Activated B cell treated with CpG ODN at 0.5 μM for 24 hours (primary cell): ENCODE data around the gene DST. TPM values are rescaled to one million over a fixed set of nuclear protein-coding genes. Genes with fewer than 3 reads are reported as not detected.

Source experiments
- ATAC-seq: fragments of 200-7000 bp; cut with Tn5 transposase; one replicate; pipeline ENCODE4 v1.10.0; 2021; ENCODE audit warnings: low read depth, mild to moderate bottlenecking, moderate library complexity
- CTCF ChIA-PET: fragments of 350-600 bp; sonication (Branson Sonifier 250); formaldehyde crosslinking; loops from one replicate; lab custom pipeline; 2021; ENCODE audit warnings: antibody characterized with exemption; lab: Charles Lee
- POLR2A ChIA-PET: fragments of 350-600 bp; sonication (Branson Sonifier 250); formaldehyde crosslinking; loops from one replicate; lab custom pipeline; 2021; ENCODE audit warnings: antibody characterized with exemption; lab: Charles Lee
- DNase-seq: peaks from one replicate; pipeline ENCODE4 v3.0.0; 2022
- H3K27ac Mint-ChIP-seq: one replicate; pipeline ENCODE4 v1.8.0; 2020; ENCODE audit warnings: mixed read lengths
- H3K27me3 Mint-ChIP-seq: one replicate; pipeline ENCODE4 v1.8.0; 2021; ENCODE audit warnings: mixed read lengths
- H3K36me3 Mint-ChIP-seq: one replicate; pipeline ENCODE4 v1.8.0; 2021; ENCODE audit warnings: low read depth, mixed read lengths
- H3K4me1 Mint-ChIP-seq: one replicate; pipeline ENCODE4 v1.8.0; 2021; ENCODE audit warnings: mixed read lengths
- H3K4me3 Mint-ChIP-seq: one replicate; pipeline ENCODE4 v1.8.0; 2020; ENCODE audit warnings: mild to moderate bottlenecking, mixed read lengths
- H3K9me3 Mint-ChIP-seq: one replicate; pipeline ENCODE4 v1.8.0; 2020; ENCODE audit warnings: mixed read lengths
- intact Hi-C: fragments of 100-400 bp; cut with micrococcal nuclease; formaldehyde crosslinking; loops from one replicate; pipeline ENCODE4 v1.15.1; 2024
- total RNA-seq: library from RNA; stranded (reverse); gene quantifications from 2 replicates; pipeline ENCODE4 v1.2.3, GENCODE V29; 2022
- TF ChIP-seq, protein P1 (sequence below): fragments of 200-600 bp; IDR thresholded peaks from one replicate; pipeline ENCODE4 v1.8.0; 2022; ENCODE audit warnings: antibody characterized with exemption, mild to moderate bottlenecking

The DST gene
- total RNA-seq, 1 donor from 2014 or later, result 1.3 TPM

DNA sequence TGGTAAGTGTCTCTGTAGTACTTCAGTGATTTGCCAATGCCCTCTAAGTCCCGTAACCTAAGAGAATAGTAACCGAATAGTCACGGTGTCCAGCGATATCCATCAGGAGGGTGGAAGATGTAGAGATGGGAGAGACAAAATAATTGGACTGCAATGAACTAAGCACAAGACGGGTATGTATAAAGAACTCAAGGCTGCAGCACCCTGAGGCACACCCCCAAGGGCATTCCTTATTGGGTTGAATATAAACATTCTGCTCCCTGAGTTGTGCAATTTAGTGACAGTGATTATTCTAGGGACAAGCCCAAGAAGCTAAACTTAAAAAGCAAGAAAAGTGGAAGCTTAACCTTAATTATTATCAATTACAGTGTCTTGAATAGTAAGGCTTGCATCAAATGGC is 14.6 kb downstream of the DST start:
- Mint-ChIP-seq H3K4me1 (no peaks in the 10 kb centered on the region), H3K36me3 (no peaks in the 10 kb centered on the region), H3K27me3 (no peaks in the 10 kb centered on the region), H3K4me3 (no peak overlapping the region), H3K27ac (no peak overlapping the region), H3K9me3 (no peaks in the 10 kb centered on the region)
- ChIA-PET CTCF (no interaction called here), POLR2A (no interaction called here)
- TF ChIP-seq, protein P1, sequence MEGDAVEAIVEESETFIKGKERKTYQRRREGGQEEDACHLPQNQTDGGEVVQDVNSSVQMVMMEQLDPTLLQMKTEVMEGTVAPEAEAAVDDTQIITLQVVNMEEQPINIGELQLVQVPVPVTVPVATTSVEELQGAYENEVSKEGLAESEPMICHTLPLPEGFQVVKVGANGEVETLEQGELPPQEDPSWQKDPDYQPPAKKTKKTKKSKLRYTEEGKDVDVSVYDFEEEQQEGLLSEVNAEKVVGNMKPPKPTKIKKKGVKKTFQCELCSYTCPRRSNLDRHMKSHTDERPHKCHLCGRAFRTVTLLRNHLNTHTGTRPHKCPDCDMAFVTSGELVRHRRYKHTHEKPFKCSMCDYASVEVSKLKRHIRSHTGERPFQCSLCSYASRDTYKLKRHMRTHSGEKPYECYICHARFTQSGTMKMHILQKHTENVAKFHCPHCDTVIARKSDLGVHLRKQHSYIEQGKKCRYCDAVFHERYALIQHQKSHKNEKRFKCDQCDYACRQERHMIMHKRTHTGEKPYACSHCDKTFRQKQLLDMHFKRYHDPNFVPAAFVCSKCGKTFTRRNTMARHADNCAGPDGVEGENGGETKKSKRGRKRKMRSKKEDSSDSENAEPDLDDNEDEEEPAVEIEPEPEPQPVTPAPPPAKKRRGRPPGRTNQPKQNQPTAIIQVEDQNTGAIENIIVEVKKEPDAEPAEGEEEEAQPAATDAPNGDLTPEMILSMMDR, result no peak
- no peak for ATAC-seq
- DNase-seq, result no peak
- intact Hi-C loops, result no loop called here

DNA sequence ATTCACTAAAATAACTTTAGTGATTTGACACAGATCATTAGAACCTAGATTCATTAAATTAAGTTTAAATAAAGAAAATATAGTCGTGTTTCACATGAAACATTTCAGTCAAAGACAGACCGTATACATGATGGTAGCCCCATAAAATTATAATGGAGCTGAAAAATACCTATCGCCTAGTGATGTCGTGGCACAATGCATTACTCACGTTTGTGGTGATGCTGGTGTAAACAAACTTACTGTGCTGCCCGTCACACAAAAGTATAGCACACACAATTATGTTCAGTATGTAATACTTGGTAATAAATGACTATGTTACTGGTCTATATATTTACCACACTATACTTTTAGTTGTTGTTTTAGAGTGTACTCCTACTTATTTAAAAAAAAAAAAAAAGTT is 17.3 kb downstream of the DST start:
- H3K4me1 Mint-ChIP-seq, result no peaks in the 10 kb centered on the region

DNA sequence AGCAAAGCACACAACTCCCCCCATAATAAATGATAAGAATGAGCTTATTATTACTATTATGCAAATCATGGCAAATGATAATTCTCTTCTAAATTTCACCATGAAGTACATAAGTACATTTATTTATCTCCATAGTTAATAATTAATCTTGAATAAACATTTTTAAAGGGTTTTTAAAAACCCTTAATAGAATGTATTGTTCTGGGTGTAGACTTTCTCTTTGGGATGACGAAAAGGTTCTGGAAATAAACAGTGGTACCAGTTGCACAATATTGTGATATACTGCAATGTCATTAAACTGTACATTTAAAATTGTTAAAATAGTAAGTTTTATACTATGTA is 18.0 kb downstream of the DST start:
- Mint-ChIP-seq H3K4me1 (no peaks in the 10 kb centered on the region), H3K4me3 (no peak overlapping the region), H3K27ac (no peak overlapping the region), H3K9me3 (no peaks in the 10 kb centered on the region), H3K27me3 (no peaks in the 10 kb centered on the region), H3K36me3 (no peaks in the 10 kb centered on the region)
- no peak for DNase-seq
- intact Hi-C loops, result no loop called here
- ChIA-PET CTCF (no interaction called here), POLR2A (no interaction called here)
- no peak for ATAC-seq
- TF ChIP-seq, protein P1, result no peak

More for the DNA sequence above, 17.3 kb downstream of the DST start:
- Mint-ChIP-seq H3K27ac (no peak overlapping the region), H3K4me3 (no peak overlapping the region), H3K36me3 (no peaks in the 10 kb centered on the region), H3K9me3 (no peaks in the 10 kb centered on the region), H3K27me3 (no peaks in the 10 kb centered on the region)
- no peak for ATAC-seq
- ChIA-PET CTCF (no interaction called here), POLR2A (no interaction called here)
- no peak for DNase-seq
- intact Hi-C loops, result no loop called here
- TF ChIP-seq, protein P1, result no peak

GRCh38 chr6:56624046-56624727 is 18.5 kb downstream of the DST start:
- H3K4me1 Mint-ChIP-seq, result no peaks in the 10 kb centered on the region
- H3K9me3 Mint-ChIP-seq, result no peaks in the 10 kb centered on the region
- no peak overlapping the region for H3K4me3 Mint-ChIP-seq
- H3K36me3 Mint-ChIP-seq, result no peaks in the 10 kb centered on the region
- H3K27ac Mint-ChIP-seq, result no peak overlapping the region
- intact Hi-C loops, result no loop called here
- no peaks in the 10 kb centered on the region for H3K27me3 Mint-ChIP-seq
- ChIA-PET CTCF (no interaction called here), POLR2A (no interaction called here)
- no peak for DNase-seq
- TF ChIP-seq, protein P1, result no peak
- ATAC-seq, result no peak

DNA sequence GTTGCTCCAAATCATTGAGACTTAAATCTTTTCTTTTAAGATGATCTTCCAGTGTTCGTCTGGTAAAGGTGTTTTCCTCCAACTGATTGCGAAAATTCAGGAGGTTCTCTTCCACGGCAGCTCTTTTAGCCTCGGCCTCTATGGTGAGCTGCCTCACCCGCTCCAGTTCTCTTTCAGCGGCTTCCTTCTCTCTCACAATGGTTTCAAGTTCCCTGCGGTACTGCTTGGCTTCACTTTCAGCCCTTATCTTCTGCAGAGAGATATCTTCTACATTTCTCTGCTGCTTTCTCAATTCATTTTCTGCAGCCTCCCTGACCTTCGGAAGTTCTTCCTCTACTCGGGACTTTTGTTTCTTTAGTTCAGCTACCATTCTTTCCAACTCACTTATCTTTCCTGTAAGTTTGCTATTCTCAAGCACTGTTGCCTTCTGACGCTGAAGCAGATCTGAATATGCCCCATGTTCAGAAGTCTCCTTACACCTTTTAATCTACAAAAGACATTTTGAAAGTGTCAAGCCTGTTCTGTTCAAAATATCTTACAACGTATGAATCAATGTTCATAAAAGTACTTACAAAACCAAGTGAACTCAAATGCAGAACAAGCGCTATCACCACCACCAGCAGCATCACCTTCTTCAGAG is 22.3 kb downstream of the DST start:
- POLR2A ChIA-PET, result interaction anchor here (0.5 kb wide), 1 partner anchor 464 kb away, joined by 5 read pairs; no protein-coding TSS in a partner anchor
- Mint-ChIP-seq H3K36me3 (no peaks in the 10 kb centered on the region), H3K27ac (no peak overlapping the region), H3K4me3 (no peak overlapping the region), H3K9me3 (no peaks in the 10 kb centered on the region), H3K27me3 (no peaks in the 10 kb centered on the region), H3K4me1 (no peaks in the 10 kb centered on the region)
- no peak for ATAC-seq
- CTCF ChIA-PET, result no interaction called here
- TF ChIP-seq, protein P1, result no peak
- no peak for DNase-seq
- intact Hi-C loops, result no loop called here
